ENCODE measurements around the gene KRT85. TPM values are rescaled to one million over a fixed set of nuclear protein-coding genes. Genes with fewer than 3 reads are reported as not detected.

Gene KRT85
- polyA plus RNA-seq, 2 of the 4 experiments (the other 2 are of a cell fraction), result 3.7 TPM; not detected in 1

- POLR2A ChIA-PET, result no interaction called here
- 86% methylated on average over 20 of the region's 20 CpGs for WGBS (ENCODE audit: missing lambda C conversion rate)
- DNase-seq (ENCODE audit: low read depth in 1 of 2, low spot score in 1 of 2) (no peak), FAIRE-seq (no peak), ATAC-seq (no peak)
- CTCF ChIA-PET, result interaction anchor here (1.5 to 46.1 kb wide), 4 partner anchors 14 to 517 kb away, joined by 3 to 1221 read pairs (median 40); no protein-coding TSS in a partner anchor
- TF ChIP-seq SMC3 (IDR thresholded peaks at IDR 0.05) (no peak), HES2 (IDR thresholded peaks at IDR 0.05) (no peak), MYC (IDR thresholded peaks at IDR 0.05; ENCODE audit: borderline replicate concordance, low read length) (no peak), RNF2 (IDR thresholded peaks at IDR 0.05; ENCODE audit: borderline replicate concordance, low read depth) (no peak), HOXB13 (CRISPR knock-in tag; IDR thresholded peaks at IDR 0.05; ENCODE audit: low read depth) (no peak), FOSB (CRISPR knock-in tag; IDR thresholded peaks at IDR 0.05) (no peak), KDM5A (IDR thresholded peaks at IDR 0.05) (no peak), NFE2L2 (conservative IDR thresholded peaks at IDR 0.05; ENCODE audit: low read length) (no peak), ZSCAN20 (CRISPR knock-in tag; IDR thresholded peaks at IDR 0.05) (no peak), GATA3 (IDR thresholded peaks at IDR 0.05; ENCODE audit: borderline replicate concordance) (no peak), EHF (CRISPR knock-in tag; IDR thresholded peaks at IDR 0.05) (no peak), PBX3 (IDR thresholded peaks at IDR 0.05) (no peak), HMGXB4 (CRISPR knock-in tag; IDR thresholded peaks at IDR 0.05; ENCODE audit: borderline replicate concordance) (no peak), CTCF (IDR thresholded peaks at IDR 0.05) (no peak)
- Histone ChIP-seq H3K4me3 (no peak overlapping the region), H3K4me1 (0 out of 3 replicates have a peak, but pooled peaks cover 3% of the 10 kb centered on the region), H3K27ac (no peak overlapping the region), H3K4me2 (no peak overlapping the region), H3K9me3 (no peaks in the 10 kb centered on the region)
Observed at GRCh38 chr12:52356762-52357580, 10.3 kb downstream of the KRT85 start.

GRCh38 chr12:52356031-52356761 lies 11.1 kb downstream of the KRT85 start:
- ATAC-seq, result no peak
- Histone ChIP-seq H3K9me3 (no peaks in the 10 kb centered on the region), H3K4me3 (no peak overlapping the region), H3K4me2 (no peak overlapping the region), H3K27ac (no peak overlapping the region), H3K4me1 (0 out of 3 replicates have a peak, but pooled peaks cover 3% of the 10 kb centered on the region)
- ChIA-PET POLR2A (no interaction called here), CTCF (interaction anchor here (1.3 to 1.9 kb wide), 3 partner anchors 17 to 518 kb away, joined by 3 to 8 read pairs (median 7); no protein-coding TSS in a partner anchor)
- FAIRE-seq, result no peak
- 92% methylated on average over 42 of the region's 56 CpGs for WGBS (ENCODE audit: missing lambda C conversion rate)
- no peak for DNase-seq (ENCODE audit: low read depth in 1 of 2, low spot score in 1 of 2)
- no peak for TF ChIP-seq RNF2 (IDR thresholded peaks at IDR 0.05; ENCODE audit: borderline replicate concordance, low read depth)
- no peak for TF ChIP-seq NFE2L2 (conservative IDR thresholded peaks at IDR 0.05; ENCODE audit: low read length)
- no peak for TF ChIP-seq CHD4 (IDR thresholded peaks at IDR 0.05; ENCODE audit: borderline replicate concordance)
- no peak for TF ChIP-seq ATOH8 (CRISPR knock-in tag; IDR thresholded peaks at IDR 0.05; ENCODE audit: low read depth)
- TF ChIP-seq BCL3 (IDR thresholded peaks at IDR 0.05), result no peak
- TF ChIP-seq CBX2 (IDR thresholded peaks at IDR 0.05; ENCODE audit: borderline replicate concordance, low read depth), result no peak
- no peak for TF ChIP-seq HOXA7 (CRISPR knock-in tag; IDR thresholded peaks at IDR 0.05)
- TF ChIP-seq ZSCAN20 (CRISPR knock-in tag; IDR thresholded peaks at IDR 0.05), result no peak
- no peak for TF ChIP-seq EHMT2 (IDR thresholded peaks at IDR 0.05; ENCODE audit: low read depth)
- TF ChIP-seq TP53 (CRISPR knock-in tag; IDR thresholded peaks at IDR 0.05), result no peak
- no peak for TF ChIP-seq GATA3 (IDR thresholded peaks at IDR 0.05; ENCODE audit: borderline replicate concordance)
- TF ChIP-seq PBX3 (IDR thresholded peaks at IDR 0.05), result no peak
- no peak for TF ChIP-seq MAZ (IDR thresholded peaks at IDR 0.05; ENCODE audit: borderline replicate concordance, low read depth, low read length)
- TF ChIP-seq SMC3 (IDR thresholded peaks at IDR 0.05), result no peak
- TF ChIP-seq POLR2A (IDR thresholded peaks at IDR 0.05; ENCODE audit: low read length), result no peak
- no peak for TF ChIP-seq RCOR1 (IDR thresholded peaks at IDR 0.05; ENCODE audit: low read depth, low read length)
